Stimulated activated CD8-positive, alpha-beta memory T cell treated with anti-CD3 and anti-CD28 coated beads, Interleukin-15, amount 100 ng/mL, for 1 hour (primary cell): ENCODE measurements around the gene LPA.
"Not testable (repeated sequence)": the region's sequence is repeated elsewhere in the genome, so short reads cannot be mapped to it uniquely, and the experiment has no call there.

Experiments
- DNase-seq: peaks from one replicate; pipeline ENCODE4 v3.0.0-alpha.2; 2020; ENCODE audit warnings: low read depth

The LPA gene

DNA sequence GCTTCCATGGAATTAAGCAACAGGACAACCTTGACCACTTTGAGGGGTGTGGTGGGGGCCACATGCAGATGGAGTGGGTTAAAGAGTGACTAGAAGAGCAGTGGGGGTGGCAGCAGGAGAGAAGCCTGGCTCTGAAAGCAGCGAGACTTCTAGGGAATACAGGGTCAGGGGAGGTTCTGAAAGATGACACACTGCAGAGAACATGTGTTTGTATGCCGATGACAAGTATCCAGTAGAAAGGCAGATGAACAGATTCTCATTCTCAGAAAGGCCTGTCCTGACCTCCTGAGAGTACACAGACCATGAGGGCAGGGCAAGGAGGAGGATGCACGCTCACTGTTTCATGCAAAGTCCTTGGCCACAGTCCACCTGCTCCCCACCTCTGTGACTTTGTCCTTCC lies 2.9 kb downstream of the LPA start:
- DNase-seq: no peak

DNA sequence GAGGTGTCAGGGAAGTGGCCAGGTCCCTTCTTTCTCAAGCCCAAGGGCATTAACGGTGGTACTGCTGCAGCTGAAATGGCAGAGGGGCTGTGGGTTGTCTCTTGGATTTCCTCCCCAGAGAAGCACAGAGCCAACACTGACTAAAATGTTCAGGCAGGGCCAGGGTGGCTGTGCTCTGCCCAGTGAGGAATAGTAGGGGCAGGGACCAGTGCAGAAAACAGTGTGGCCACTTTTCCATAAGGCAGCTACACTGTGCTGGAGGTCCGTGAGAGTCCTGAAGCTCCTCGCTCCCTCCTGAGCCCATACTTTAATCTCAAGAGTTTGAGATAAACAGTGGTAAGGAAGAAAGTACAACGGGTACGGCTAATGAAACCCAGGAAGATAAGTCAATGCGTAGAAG lies 4.5 kb downstream of the LPA start:
- DNase-seq: no peak

DNA sequence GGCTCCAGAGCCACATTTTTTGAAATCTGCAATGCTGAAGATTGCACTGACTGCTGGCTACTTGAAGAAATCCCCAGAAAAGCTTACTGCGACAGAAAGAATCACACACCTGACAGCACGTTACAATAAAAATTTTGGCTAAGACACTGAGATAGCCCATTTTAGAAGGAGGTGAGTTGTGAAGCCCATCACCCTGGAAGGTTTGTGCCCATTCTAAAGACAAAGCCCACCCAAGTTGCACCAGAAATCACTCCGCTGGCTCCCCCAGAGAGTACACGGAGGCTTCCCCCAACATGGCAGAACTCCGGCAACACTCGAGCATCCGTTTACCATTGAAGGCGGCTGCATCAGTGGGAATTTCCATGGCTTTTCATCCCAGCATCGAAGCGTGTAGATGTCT lies 29.4 kb downstream of the LPA start:
- no peak for DNase-seq

DNA sequence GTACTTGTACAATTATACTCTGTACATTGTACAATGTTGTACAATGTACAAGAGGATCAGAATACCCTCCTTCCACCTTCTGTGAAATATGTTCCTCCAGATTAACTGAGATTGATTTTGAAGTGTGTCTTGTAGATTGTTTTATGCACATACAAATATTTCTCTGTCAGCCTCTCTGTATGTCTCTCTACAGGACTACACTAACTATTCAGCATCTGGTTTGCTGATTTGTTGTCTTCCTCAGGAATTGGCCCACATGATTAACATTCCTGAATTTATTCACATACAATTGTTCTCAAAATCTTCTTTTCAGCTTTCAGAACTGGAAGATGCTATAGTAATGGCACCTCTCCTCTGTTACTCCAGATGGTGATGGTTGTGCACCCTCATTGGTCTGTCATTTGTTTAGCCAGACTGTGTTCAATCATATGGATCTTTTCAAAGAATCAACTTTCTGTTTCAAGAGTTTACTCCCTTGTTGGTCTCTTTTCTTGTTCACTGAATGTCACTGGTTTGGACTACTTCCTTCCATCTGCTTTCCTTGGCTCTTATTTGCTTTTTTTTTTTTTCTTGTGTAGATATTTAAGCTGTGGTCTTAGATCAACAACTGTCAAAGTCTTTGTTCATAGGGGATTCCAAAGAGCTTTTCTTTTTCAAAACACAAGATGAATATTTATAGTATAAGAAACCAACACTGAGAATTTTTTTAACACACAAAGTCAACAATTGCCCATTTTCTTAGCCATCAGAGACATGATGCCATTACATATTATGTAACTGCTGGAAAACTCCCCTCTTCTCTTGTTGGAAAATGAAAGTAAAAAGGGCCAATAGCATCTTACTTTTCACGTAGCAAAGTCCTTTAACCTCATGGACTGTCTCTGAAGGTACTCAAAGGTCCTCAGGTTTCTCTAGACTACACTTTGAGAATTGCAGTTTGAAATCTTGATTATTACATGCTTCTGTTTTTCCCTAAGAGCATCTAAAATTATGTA lies 67.9 kb downstream of the LPA start:
- DNase-seq: no peak

DNA sequence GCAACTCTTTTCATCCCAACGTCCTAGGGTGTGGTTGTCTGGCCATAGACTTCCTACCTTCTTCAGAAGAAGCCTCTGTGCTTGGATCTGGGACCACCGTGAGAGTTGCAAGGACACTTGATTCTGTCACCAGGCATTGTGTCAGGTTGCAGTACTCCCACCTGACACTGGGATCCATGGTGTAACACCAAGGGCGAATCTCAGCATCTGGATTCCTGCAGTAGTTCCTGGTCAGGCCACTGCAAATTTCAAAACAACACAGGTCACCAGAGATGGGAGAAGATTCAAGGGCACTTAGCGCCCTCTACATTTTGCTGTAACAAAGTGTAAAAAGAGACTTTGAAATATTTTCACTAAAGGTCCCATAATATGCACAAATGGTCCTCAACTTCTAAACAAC lies 68.8 kb downstream of the LPA start:
- DNase-seq: not testable (repeated sequence)

DNA sequence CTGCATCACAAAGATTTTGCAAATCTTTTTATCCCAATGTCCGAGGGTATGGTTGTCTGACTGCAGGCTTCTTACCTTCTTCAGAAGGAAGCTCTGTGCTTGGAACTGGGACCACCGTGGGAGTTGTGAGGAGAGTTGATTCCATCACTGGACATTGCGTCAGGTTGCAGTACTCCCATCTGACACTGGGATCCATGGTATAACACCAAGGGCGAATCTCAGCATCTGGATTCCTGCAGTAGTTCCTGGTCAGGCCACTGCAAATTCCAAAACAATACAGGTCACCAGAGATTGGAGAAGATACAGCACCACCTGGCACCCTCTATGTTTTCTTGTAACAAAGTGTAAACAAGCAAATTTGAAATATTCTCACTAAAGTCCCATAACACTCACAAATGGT lies 77.7 kb downstream of the LPA start:
- no peak for DNase-seq

DNA sequence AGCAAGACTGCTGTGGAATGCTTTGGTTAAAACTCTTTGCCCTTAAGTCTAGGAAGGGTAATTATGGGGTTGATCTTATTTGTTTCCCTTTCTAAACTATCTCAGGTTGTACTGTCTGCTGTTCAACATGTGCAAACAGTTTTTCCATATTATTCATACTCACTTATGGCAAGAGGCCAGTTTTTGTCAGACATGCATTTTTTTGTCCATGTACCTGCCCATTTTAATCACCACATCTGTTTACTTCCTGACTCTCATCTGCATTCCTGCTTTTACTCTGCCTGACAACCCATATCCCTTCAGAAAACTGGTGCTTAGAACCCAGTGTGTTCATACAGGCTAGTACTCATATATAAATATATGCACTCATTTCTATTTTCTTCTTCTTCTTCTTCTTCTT lies 80.3 kb downstream of the LPA start:
- no peak for DNase-seq

DNA sequence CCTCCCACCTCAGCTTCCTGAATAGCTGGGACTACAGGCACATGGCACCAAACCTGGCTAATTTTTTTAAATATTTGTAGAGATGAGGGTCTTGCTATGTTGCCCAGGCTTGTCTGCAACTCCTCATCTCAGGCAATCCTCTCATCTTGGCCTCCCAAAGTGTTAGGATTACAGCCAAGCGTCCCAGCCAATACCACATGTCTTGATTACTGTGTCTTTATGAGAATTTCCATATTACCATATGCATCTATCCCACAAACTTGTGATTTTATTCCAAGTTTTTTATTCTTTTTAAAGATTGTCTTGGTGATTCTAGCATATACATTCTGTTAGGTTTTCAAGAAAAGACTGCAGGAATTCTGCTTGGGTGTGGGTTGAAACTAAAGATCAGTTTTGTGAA lies 82.7 kb downstream of the LPA start:
- DNase-seq: no peak

DNA sequence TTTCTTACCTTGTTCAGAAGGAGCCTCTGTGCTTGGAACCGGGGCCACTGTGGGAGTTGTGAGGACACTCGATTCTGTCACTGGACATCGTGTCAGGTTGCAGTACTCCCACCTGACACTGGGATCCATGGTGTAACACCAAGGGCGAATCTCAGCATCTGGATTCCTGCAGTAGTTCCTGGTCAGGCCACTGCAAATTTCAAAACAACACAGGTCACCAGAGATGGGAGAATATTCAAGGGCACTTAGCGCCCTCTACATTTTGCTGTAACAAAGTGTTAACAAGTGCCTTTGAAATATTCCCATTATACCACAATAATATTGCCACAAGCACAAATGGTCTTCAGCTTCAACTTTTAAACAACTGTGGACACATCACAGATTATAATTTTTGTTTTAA lies 85.6 kb downstream of the LPA start:
- not testable (repeated sequence) for DNase-seq

DNA sequence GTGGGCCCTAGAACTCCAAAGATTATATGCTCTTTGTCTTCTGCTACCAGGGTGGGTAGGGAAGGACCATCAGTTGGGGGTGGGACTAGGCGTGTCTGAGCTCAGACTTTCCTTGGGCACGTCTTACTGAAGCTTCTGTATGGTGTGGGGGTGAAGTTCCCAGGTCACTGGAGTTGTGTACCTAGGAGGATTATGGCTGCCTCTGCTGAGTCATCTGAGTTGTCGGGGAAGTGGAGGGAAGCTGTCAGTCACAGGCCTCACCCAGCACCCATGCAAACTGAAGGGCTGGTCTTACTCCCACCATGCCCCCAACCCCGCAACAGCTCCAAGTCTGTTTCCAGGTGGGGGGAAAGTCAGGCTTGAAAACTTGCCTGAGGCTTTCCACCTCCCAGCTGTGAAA lies 90.1 kb downstream of the LPA start:
- no peak for DNase-seq

DNA sequence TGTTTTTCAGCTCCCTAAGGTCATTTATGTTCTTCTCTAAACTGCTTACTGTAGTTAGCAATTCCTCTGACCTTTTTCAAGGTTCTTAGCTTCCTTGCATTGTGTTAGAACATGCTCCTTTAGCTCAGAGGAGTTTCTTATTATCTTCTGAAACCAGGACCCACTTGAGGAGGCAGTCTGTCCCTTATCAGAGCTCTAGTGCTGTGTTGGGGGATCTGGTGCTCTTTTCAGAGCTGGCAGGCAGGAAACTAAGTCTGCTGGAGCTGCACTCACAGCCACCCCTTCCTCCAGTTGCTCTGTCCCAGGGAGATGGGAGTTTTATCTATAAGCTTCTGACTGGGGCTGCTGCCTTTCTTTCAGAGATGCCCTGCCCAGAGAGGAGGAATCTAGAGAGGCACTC lies 92.9 kb downstream of the LPA start:
- not testable (repeated sequence) for DNase-seq

DNA sequence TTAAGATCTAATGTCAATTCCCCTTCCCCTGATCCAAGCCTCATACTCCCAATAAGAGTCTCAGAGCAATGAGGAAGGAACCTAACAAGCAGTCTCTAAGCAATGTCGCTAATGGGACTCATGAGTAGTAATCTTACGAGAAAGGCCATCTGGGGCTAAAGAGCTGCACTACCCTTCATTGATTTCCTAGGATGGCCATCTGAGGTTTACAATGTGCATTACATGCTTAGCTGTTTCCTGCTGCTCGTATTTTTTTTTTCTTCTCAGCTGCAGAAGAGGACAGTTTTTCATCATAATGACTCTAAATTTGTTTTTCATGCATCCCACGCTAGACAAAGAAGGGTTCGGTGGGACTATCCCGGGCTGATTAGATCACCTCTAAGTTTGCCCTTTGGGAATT lies 119.3 kb downstream of the LPA start:
- no peak for DNase-seq

DNA sequence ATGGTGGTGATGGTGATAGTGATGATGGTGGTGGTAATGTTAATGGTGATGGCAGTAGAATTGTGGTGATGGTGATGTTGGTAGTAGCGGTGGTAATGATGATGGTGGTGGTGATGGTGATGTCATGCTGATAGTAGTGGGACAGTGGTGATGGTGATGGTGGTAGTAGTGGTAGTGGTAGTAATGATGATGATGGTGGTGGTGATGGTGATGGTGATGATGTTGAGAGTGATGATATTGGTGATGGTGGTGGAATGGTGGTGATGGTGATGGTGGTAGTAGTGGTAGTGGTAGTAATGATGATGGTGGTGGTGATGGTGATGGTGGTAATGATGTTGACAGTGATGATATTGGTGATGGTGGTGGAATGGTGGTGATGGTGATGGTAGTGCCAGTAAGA lies 128.8 kb downstream of the LPA start:
- DNase-seq: no peak

DNA sequence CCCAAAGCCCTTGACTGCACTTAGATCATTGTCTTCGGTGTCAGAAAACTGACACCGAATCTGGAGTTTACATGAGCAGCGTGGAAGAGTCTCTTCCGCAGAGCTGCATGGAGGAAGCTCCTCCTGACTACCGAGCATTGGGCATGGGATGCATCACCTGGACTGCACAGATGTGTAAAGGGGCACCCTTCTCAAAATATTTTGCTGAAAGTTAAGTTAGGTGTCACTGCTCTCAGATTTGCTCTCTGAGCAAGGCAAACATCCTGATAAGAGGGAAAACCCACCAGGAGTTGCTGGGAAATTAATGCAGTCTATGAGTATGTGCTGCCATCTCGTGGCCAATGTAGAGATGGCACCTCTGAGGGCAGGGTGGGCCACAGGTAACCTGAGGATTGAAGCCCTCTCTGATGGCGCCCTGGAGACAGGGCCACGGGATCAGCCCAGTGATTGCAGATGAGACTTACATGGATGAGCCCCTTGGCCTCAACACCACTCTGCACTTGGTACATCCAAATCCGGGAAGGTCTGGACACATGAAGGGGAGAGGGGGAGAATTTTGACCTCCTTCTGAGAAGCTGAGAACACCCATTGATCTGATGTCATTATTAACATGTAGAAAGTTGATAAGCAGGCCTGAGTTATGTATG lies 129.9 kb downstream of the LPA start:
- peak; percentile 45 for DNase-seq

DNA sequence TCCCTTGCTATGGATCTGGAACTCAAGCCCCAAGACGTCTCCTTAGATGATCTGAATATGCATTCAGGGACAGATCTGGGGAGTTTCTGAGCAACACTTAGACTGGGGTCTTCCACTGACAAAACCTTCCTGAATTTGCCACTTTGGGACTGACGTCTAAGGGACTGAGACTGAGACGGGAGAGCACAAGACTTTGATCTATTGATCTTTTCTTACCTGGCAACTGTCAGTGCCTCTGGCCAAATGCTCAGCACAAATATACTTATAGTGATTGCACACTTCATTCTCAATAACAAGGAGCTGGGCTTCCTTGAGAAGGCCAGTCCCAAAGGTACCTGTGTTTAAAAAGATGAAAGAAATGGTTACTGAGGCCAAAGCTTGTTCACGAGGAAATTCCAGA lies 131.8 kb downstream of the LPA start:
- no peak for DNase-seq

DNA sequence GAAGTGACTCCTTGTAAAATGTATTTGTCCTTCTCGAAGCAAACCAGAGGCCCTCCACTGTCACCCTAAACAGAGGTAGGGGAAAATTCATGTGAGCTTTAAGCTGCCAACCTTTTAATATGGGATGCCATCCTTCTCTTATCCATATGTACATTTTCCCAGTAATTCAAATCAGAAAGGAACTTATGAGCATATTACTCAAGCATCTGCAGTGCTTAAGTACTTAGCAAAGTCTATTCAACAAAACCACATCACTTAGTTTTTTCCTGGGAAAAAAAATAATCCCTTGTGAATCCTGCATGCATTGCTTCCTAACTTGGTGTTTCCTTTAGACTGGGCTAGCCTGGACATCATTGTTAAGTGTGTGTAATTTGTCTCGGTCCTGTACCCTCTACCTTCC lies 132.2 kb downstream of the LPA start:
- no peak for DNase-seq

DNA sequence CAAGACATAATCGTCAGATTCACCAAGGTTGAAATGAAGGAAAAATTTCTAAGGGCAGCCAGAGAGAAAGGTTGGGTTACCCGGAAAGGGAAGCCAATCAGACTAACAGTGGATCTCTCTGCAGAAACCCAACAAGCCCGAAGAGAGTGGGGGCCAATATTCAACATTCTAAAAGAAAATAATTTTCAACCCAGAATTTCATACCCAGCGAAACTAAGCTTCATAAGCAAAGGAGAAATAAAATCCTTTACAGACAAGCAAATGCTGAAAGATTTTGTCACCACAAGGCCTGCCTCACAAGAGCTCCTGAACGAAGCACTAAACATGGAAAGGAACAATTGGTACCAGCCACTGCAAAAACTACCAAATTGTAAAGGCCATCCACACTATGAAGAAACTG lies 134.6 kb downstream of the LPA start:
- not testable (repeated sequence) for DNase-seq

DNA sequence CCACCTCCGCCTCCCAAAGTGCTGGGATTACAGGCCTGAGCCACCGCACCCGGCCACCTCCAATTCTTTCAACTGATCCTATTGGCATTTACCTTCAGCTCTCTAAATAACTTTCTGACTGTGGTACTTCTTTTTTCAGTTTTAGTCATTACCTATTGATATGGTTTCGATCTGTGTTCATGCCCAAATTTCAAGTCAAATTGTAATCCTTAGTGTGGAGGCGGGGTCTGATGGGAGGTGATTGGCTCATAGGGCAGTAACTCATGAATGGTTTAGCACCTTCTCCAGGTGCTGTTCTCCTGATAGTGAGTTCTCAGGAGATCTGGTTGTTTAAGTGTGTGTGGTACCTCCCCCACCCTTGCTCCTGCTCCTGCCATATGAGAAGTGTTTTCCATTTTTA lies 140.9 kb downstream of the LPA start:
- no peak for DNase-seq

DNA sequence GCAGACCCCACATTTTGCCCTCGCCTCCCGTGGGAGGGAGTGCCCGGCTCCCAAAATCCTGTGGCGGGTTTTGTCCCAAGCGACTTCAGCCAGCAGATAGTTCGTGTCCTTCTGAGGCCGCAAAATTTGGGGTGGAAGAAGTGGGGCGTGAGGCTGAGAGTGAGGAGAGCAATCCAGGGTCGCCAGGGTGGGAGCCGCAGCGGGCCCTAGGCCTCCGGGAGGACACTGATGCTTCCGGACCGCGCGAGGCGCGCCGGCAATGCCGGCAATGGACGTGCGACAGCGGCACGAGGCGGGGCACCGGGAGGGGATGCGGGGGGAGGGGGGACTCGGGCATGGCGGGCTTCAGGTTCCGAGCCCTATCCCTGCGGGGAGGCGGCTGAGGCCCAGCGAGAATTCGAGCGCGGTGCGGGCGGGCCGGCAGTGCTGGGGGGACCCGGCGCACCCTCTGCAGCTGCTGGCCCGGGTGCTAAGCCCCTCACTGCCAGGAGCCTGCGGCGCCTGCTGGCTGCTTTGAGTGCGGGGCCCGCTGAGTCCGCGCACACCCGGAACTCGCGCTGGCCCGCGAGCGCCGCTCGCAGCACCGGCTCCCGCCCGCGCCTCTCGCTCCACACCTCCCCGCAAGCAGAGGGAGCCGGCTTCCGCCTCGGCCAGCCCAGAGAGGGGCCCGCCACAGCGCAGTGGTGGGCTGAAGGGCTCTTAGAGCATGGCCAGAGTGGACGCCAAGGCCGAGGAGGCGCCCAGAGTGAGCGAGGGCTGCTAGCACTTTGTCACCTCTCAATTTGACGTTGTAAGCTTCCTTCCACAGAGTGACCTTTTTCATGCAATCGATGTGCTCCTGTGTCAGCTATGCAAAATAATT lies 143.8 kb downstream of the LPA start:
- DNase-seq: peak; percentile 62

DNA sequence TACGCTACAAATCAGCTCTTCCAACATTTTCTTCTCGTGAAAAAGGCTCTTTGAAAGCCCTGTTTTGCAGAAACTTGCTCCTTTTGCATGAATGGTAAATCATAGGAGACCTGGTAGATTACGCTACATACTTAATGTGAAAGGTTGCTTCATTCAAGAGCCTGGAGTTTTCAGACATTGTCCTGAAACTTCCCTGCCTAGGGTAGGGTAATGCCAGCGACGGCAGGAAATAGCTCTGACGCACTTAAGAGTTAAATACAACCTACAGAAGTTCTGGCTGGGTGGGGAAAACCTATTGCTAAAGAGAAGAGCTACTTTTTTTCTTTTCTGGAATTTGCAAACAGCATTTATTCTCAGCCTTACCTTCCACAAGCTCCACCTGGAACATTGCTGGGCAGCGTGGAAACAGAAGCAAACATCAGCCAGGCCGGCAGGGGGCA lies 144.5 kb downstream of the LPA start:
- no peak for DNase-seq

DNA sequence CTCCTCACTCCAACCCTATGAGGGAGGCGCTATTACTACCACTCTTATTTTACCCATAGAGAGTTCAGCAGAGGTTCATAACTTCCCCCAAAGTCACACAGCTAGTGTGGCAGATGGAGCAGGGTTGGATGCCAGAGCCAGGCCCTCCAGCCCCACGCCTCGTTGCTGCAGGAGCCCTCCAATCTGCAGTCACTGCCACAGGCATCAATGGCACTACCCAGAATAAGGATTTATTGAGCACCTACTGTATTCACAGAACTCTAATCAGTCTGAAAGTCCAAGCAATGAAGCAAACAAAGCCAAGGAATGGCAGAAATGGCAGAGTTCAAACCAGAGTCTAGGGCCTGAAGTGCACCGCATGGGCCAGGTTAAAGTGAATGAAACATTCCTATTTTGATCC lies 144.9 kb downstream of the LPA start:
- DNase-seq: no peak

DNA sequence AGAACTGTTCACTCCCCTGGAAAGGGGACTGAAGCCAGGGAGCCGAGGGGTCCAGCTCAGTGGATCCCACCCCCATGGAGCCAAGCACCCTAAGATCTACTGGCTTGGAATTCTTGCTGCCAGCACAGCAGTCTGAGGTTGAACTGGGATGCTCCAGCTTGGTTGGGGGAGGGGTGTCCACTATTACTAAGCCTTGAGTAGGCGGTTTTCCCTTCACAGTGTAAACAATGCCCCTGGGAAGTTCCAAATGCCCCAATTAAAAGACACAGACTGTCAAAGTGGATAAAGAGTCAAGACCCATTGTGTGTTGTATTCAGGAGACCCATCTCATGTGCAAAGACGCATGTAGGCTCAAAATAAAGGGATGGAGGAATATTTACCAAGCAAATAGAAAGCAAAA lies 150.2 kb downstream of the LPA start:
- no peak for DNase-seq
